IgD-negative memory B cell (primary cell): ENCODE results near the gene STRADA. TPM values are rescaled to one million over a fixed set of nuclear protein-coding genes. Genes with fewer than 3 reads are reported as not detected.

ENCODE experiments used
- H3K27ac Mint-ChIP-seq, 3 donors: one replicate each; pipeline ENCODE4 v1.8.0; 2020 to 2022; ENCODE audit warnings: mild to moderate bottlenecking in 3 of 3, mixed read lengths in 3 of 3, moderate library complexity in 1 of 3
- H3K27me3 Mint-ChIP-seq: one replicate; pipeline ENCODE4 v1.8.0; 2021; ENCODE audit warnings: mixed read lengths
- H3K36me3 Mint-ChIP-seq: one replicate; pipeline ENCODE4 v1.8.0; 2020; ENCODE audit warnings: mild to moderate bottlenecking, mixed read lengths
- H3K4me1 Mint-ChIP-seq, 3 donors: one replicate each; pipeline ENCODE4 v1.8.0; 2020 to 2022; ENCODE audit warnings: mixed read lengths in 3 of 3, mild to moderate bottlenecking in 1 of 3
- H3K4me3 Mint-ChIP-seq, 4 donors: one replicate each; pipeline ENCODE4 v1.8.0; 2020 to 2022; ENCODE audit warnings: mild to moderate bottlenecking in 4 of 4, mixed read lengths in 4 of 4, moderate library complexity in 3 of 4
- H3K9me3 Mint-ChIP-seq, 3 donors: one replicate each; pipeline ENCODE4 v1.8.0; 2020 to 2021; ENCODE audit warnings: mixed read lengths in 3 of 3, mild to moderate bottlenecking in 1 of 3
- polyA plus RNA-seq: library from polyadenylated mRNA; unstranded; fragments of 300-500 nt; fragmentation: Illumina TruSeq; gene quantifications from one replicate; pipeline ENCODE4 v1.2.3, GENCODE V29; 2021

Gene STRADA
- polyA plus RNA-seq, 1 donor from 2014 or later, result 24.9 TPM

DNA sequence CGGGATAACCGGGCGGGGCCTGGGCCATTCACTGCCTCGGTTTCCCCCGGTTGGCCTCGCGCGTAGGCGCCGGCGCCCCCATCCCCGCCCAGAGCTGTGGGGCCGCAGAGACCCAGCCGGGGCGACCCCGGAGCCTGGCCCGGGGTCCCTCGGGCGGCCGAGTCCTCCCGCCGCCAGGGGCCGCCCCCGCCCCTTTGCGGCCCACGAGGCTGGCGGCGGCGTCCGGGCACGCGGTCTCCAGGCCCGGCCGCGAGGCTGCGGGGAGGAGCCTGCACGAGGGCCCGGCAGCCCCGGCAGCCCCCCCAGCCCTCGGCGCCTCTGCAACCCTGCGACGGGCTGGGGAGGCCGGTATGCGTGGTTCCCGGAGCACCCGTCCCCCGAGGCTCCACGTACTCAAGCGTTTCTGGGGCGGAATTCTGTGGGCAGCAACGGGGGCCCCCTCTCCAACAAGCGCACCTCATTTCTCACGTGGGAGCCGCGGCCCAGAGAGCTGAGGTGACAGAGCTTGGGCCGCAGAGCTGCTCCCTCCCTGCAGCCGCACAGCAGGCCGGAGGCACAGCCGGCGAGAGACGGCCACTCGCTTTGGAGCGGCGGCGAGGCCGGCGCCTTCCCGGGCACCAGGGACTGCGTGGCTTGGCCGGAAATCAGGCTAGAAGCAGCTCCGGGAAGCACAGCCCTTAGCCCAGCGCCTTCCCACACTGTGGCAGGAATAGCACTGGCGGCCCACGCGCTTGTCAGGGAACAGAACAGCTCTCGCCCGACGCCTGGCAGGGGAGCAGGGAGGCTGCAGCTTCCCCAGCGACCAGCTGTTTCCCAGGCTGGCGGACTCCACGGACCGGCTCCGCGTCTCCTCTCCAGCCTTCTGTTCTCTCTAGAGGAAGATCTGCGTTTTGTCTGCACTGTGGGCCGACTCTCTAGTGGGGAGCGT lies 40.8 kb downstream of the STRADA start:
- H3K4me1 Mint-ChIP-seq, result peaks cover 40 to 50% (median 46%) of the 10 kb centered on the region in 3 donors
- H3K27ac Mint-ChIP-seq, result peak overlapping the region; percentile 98 to 100 (median 99)
- no peaks in the 10 kb centered on the region for H3K9me3 Mint-ChIP-seq
- peak overlapping the region; percentile 90 to 98 (median 96) for H3K4me3 Mint-ChIP-seq
- H3K27me3 Mint-ChIP-seq, result no peaks in the 10 kb centered on the region
- peaks cover 12% of the 10 kb centered on the region for H3K36me3 Mint-ChIP-seq

DNA sequence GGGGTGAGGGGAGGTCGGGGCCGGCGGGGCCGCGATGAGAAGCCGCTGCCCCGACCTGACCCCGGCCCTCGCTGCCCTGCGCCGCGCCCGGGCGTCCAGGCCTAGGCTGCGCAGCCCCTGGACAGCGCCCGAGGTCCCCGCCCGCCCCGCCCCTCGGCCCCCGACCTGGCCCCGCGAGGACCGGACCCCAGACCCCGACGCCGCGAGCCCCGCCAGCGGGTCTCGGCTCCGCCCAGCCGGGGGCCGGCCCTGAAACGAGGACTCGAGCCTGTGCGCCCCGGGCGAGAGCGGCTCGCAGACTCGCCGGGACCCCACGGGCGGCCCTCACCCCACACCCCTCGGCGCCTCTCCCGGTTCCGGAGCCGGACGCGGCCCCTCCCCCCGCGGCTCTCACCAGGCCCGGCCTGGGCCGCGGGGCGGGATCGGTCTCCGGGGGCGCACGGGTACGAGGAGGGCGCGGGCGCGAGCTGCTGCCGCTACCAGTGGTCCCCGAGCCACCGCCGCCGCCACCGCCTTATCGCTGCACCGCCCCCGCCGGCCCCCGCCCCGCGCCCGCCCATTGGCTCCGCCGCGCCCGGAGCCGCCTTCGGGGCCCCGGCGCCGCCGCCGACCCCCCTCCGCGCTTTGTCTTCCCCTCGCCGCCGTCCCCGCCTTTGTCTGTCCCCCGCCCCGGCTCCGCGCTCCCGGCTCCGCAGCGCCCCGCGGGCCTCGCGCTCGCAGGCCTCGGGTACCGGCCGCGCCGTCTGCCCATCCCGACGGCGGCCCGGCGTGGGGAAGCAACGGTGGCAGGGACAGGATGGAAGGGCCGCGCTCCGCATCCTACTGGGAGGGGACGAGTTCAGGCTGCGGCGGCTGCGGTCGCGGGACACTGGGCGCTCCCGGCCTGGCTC lies 41.7 kb downstream of the STRADA start, which contains the start of gene LIMD2:
TSS of gene LIMD2 (minus strand) at position 488 of the 890 bp plus-strand sequence. CDS start 827 bp downstream, outside the sequence.
- Mint-ChIP-seq H3K27ac (peak within 1 kb of the TSS; percentile 98 to 100 (median 99)), H3K27me3 (no peaks in the 10 kb centered on the region), H3K4me1 (peaks cover 41 to 50% (median 44%) of the 10 kb centered on the region in 3 donors), H3K36me3 (peaks cover 10% of the 10 kb centered on the region), H3K4me3 (peak within 1 kb of the TSS; percentile 93 to 100 (median 98)), H3K9me3 (no peaks in the 10 kb centered on the region)

GRCh38 chr17:63698886-63699637 lies 42.5 kb downstream of the STRADA start:
- H3K36me3 Mint-ChIP-seq, result peaks cover 10% of the 10 kb centered on the region
- H3K27me3 Mint-ChIP-seq, result no peaks in the 10 kb centered on the region

GRCh38 chr17:63698381-63698885 lies 43.2 kb downstream of the STRADA start:
- peak overlapping the region; percentile 92 to 99 (median 97) for H3K27ac Mint-ChIP-seq

More at GRCh38 chr17:63698886-63699637, 42.5 kb downstream of the STRADA start:
- H3K4me3 Mint-ChIP-seq, result peak overlapping the region; percentile 87 to 100 (median 96)
- H3K4me1 Mint-ChIP-seq, result peaks cover 46 to 48% (median 48%) of the 10 kb centered on the region in 3 donors
- peak overlapping the region; percentile 92 to 99 (median 97) for H3K27ac Mint-ChIP-seq
- no peaks in the 10 kb centered on the region for H3K9me3 Mint-ChIP-seq

DNA sequence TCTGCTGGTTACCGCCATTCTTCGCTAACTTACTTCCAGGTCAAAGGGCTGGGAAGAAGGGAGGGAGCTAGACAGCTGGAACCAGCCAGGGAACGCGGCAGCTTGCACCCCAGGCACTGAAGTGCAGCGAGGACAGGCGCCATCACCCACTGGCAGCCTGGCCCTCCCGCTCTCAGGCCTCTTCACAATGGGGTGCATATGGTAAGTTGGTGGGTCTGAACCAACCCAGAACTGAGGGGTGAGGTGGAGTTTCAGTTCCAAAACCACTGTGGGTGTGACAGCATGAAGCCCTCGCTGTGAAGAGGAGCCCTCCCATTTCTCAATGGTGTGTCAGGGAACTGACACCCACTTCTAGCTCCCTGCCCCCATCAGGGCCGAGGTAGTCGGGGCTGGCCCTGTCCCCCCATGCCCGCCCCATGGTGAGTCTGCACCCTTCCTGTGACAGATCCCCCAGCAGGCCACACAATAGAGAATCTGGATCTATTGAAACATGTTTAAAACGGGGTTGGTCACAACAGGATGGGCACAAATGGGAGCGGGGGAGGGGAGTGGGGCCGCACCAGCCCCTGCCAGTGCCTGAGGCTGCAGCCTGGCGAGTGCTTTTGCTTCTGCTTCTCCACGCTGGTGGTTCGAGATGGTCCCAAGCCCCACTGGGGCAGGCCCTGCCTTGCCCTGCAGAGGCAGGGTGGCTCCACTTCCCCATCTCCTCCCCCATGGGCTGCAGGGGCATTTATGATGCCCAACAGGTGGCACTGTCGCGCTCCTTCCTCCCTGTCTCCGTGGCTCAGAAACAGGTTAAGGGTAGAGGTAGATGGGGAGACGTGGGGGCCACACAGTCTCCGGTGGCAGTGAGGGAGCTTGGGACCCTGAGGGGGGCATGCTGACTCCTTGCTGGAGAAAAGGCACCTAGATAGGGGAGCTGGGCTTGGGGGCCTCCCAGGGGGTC lies 44.0 kb downstream of the STRADA start:
- Mint-ChIP-seq H3K36me3 (peaks cover 10% of the 10 kb centered on the region), H3K27me3 (no peaks in the 10 kb centered on the region), H3K9me3 (no peaks in the 10 kb centered on the region), H3K27ac (peak overlapping the region; percentile 92 to 99 (median 97)), H3K4me3 (peak overlapping the region; percentile 87 to 100 (median 96)), H3K4me1 (peaks cover 39 to 49% (median 40%) of the 10 kb centered on the region in 3 donors)

More at GRCh38 chr17:63698381-63698885, 43.2 kb downstream of the STRADA start:
- peaks cover 10% of the 10 kb centered on the region for H3K36me3 Mint-ChIP-seq
- H3K9me3 Mint-ChIP-seq, result no peaks in the 10 kb centered on the region
- no peaks in the 10 kb centered on the region for H3K27me3 Mint-ChIP-seq
- H3K4me1 Mint-ChIP-seq, result peaks cover 42 to 48% (median 46%) of the 10 kb centered on the region in 3 donors
- H3K4me3 Mint-ChIP-seq, result peak overlapping the region; percentile 87 to 100 (median 96)

DNA sequence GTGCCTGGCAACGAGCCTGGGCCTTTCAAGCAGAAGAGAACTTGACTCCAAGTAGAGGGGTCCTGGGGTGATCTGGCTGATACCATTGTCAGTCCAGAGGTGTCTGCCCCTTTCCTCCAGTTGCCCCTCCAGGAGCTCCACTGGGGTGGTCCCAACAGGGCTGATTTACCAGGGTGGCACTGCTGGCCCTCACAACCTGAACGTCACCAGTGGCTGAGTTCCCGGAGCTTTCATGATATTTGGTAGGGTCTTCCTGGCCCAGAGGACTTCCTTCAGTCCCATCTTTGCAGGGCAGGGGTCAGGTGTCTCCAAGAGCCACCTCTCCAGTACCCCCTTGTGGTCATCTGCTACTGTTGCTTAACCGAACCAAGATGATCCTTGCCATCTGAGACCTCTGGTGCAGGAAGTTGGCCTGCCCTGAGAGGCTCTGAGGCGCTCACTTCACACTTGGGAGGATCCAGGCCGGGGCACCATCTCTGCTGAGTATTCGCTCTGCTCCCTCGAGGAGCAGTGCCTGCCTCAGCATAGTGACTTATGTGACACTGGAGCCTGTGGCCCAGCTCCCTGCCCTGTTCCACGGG lies 45.1 kb downstream of the STRADA start:
- Mint-ChIP-seq H3K27ac (peak overlapping the region; percentile 92 to 99 (median 97)), H3K27me3 (no peaks in the 10 kb centered on the region), H3K36me3 (peaks cover 9% of the 10 kb centered on the region), H3K9me3 (no peaks in the 10 kb centered on the region), H3K4me1 (peaks cover 35 to 42% (median 36%) of the 10 kb centered on the region in 3 donors), H3K4me3 (peak overlapping the region; percentile 87 to 100 (median 96))

GRCh38 chr17:63695889-63696288 lies 45.7 kb downstream of the STRADA start:
- Mint-ChIP-seq H3K36me3 (peaks cover 7% of the 10 kb centered on the region), H3K27ac (peak overlapping the region; percentile 92 to 99 (median 97)), H3K4me3 (peak overlapping the region; percentile 87 to 100 (median 96)), H3K27me3 (no peaks in the 10 kb centered on the region), H3K9me3 (no peaks in the 10 kb centered on the region), H3K4me1 (peaks cover 34 to 39% (median 34%) of the 10 kb centered on the region in 3 donors)

DNA sequence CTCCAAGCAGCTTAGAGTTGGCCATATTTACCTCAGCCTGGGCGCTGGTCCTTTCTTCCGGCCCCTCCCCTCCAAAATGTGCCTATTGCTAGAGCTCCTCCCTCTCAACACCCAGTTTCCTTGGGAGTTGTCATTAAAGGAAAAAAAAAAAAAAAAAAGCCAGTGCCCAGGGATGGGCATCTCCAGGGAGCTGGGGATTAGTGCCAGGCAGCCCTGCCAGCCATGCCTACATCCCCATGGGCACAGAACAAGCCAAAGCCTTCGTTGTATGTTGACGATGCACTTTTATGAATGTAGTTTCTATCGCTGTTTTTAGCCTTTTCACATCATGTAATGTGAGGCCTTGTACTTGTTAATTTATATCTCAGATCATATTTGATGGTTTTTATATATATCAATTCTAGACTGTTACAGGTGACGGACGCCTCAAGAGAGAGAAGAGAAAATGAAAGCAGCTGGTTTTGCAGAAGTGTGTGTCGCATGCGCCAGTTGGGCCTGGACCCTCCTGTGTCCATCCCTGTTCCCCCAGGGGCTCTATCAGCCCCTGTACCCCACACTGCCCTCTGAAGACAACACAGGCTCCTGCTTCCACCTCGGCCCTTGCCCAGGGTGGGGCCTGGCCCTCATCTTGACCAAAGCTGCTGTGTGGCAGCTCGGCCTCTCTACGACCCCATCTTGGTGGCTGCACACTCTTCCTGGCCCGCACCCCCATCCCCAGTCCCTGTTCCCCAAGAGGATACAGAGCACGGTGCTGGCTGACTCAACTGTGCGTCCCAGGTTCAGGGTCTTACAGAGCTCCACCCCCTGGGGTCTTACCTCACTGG lies 46.4 kb downstream of the STRADA start:
- Mint-ChIP-seq H3K27me3 (no peaks in the 10 kb centered on the region), H3K27ac (peak overlapping the region; percentile 92 to 99 (median 94)), H3K36me3 (peaks cover 7% of the 10 kb centered on the region)

DNA sequence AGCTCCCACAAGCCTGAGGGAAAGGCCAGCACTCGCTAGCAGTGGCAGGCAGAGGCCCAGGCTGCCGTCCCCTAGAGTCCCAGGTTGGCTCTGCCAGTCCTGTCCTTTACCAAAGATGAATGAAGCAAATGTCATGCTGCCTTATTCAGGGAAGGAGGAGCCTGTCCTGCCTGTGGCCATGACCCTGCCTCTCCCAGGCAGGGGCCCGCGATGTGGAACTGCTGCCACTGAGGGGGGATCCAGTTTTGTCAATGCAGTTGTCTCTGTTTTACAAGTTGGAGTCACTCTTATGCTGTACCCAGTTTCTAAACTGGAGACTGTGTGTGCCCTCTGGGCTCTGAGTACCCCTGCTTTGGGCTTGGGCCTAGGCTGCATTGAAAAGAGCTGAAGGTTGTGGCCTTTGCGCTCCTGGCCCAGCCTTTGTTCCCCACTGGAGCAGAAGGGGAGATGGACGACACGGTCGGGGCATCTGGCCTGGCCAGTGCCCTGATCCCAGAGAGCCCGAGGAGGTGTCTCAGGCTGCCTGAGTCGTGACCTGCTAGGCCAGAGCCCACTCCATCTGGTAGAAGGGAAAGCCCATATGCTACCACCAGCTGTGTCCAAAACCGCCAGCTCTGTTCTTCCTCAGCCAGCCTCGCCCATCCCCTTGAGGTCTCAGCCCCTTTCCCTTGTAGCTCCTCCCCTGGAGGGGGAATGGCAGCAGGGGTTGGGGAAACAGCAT lies 47.2 kb downstream of the STRADA start:
- H3K27ac Mint-ChIP-seq, result peak overlapping the region; percentile 92 to 99 (median 94)
- H3K9me3 Mint-ChIP-seq, result no peaks in the 10 kb centered on the region
- H3K36me3 Mint-ChIP-seq, result peaks cover 8% of the 10 kb centered on the region
- H3K4me3 Mint-ChIP-seq, result peak overlapping the region; percentile 69 to 100 (median 90)
- peaks cover 34 to 39% (median 34%) of the 10 kb centered on the region in 3 donors for H3K4me1 Mint-ChIP-seq
- H3K27me3 Mint-ChIP-seq, result no peaks in the 10 kb centered on the region

More for the DNA sequence above, 46.4 kb downstream of the STRADA start:
- Mint-ChIP-seq H3K9me3 (no peaks in the 10 kb centered on the region), H3K4me1 (peaks cover 34 to 39% (median 34%) of the 10 kb centered on the region in 3 donors), H3K4me3 (peak overlapping the region; percentile 69 to 100 (median 96))

- H3K4me3 Mint-ChIP-seq, result peak overlapping the region in 3 of 4 donors; percentile 25 to 91 (median 82)
- H3K9me3 Mint-ChIP-seq, result no peaks in the 10 kb centered on the region
- H3K36me3 Mint-ChIP-seq, result peaks cover 8% of the 10 kb centered on the region
- H3K27me3 Mint-ChIP-seq, result no peaks in the 10 kb centered on the region
- H3K27ac Mint-ChIP-seq, result peak overlapping the region; percentile 92 to 99 (median 94)
- peaks cover 34 to 39% (median 34%) of the 10 kb centered on the region in 3 donors for H3K4me1 Mint-ChIP-seq
Observed at GRCh38 chr17:63693411-63694113, 48.0 kb downstream of the STRADA start.
